ENCODE data around the gene MAP4.
"Not testable (repeated sequence)": the region's sequence is repeated elsewhere in the genome, so short reads cannot be mapped to it uniquely, and the experiment has no call there.

Gene MAP4

DNA sequence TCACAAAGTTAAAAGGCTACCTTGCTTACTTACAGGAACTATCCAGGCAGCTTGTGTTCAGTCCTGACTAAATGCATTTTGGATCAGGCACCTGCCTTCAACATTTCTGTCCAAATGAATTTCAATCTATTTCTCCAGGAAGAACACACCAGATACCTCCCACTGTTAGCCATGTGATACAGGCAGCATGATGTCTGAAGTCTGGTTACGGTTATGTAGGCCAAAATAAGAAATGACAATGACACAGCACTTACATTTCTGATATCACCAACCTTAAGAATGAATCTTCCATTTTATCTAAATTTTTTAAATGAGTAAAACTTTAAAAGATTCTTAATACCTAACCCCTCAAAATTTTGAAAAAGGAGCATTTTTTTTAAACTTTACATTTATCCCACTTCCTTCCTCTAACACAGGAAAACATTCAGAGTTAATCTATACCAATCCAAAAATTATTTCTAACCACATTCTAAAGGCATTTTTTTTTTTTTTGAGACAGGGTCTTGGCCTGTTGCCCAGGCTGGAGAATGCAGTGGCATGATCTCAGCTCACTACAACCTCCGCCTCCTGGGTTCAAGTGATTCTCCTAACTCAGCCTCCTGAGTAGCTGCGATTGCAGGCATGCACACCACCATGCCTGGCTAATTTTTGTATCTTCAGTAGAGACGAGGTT, at the start of gene MAP4:
MAP4 (minus strand) TSS at position 116 of the 673 bp plus-strand sequence. CDS start 17,556 bp downstream, outside the sequence.
- H3K36me3 Mint-ChIP-seq (ENCODE audit: low read depth): peaks cover 1% of the 10 kb centered on the region
- no peak for DNase-seq (ENCODE audit: low spot score)
- H3K4me1 Mint-ChIP-seq (ENCODE audit: low read depth): peaks cover 13% of the 10 kb centered on the region
- no peak within 1 kb of the TSS for H3K4me3 Mint-ChIP-seq
- H3K27me3 Mint-ChIP-seq (ENCODE audit: low read depth): no peaks in the 10 kb centered on the region
- no peaks in the 10 kb centered on the region for H3K9me3 Mint-ChIP-seq
- peak within 1 kb of the TSS; percentile 66 for H3K27ac Mint-ChIP-seq

DNA sequence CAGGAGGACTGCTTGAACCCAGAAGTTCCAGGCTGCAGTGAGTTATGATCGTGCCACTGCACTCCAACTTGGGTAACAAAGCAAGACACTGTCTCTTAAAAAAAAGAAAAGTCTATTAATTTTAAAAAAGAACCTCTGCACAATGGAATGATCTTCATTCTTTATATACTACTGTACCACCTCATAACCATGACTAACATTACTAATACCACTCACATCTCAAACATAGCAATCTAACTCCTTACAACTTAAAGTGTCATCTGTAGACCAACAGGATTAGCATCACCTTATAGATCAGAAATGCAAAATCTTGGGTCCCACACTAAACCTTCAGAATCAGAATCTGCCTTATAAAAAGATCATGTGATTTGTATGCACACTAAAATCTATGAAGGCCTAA, 48.8 kb upstream of the MAP4 start:
- Mint-ChIP-seq H3K27ac (no peak overlapping the region), H3K36me3 (ENCODE audit: low read depth) (peaks cover 9% of the 10 kb centered on the region), H3K4me3 (no peak overlapping the region), H3K27me3 (ENCODE audit: low read depth) (no peaks in the 10 kb centered on the region), H3K9me3 (peaks cover 4% of the 10 kb centered on the region), H3K4me1 (ENCODE audit: low read depth) (peaks cover 23% of the 10 kb centered on the region)
- no peak for DNase-seq (ENCODE audit: low spot score)

DNA sequence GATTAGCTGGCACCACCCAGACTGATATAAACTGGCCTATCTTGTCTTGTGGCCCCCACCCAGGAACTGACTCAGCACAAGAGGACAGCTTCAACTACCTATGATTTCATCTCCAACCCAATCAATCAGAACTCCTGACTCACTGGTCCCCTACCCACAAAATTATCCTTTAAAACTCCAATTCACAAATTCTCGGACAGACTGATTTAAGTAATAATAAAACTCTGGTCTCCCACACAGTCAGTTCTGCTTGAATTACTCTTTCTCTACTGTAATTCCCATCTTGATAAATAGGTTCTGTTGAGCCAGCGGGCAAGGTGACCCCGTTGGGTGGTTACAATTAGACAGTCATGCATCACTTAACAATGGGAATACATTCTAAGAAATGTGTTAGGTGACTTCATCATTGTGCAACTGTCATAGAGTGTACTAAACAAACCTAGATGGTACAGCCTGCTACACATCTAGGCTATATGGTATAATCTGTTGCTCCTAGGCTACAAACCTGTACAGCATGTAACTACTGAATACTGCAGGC, 48.1 kb upstream of the MAP4 start:
- no peak for DNase-seq (ENCODE audit: low spot score)
- Mint-ChIP-seq H3K4me1 (ENCODE audit: low read depth) (peaks cover 24% of the 10 kb centered on the region), H3K4me3 (no peak overlapping the region), H3K36me3 (ENCODE audit: low read depth) (peaks cover 11% of the 10 kb centered on the region), H3K27me3 (ENCODE audit: low read depth) (no peaks in the 10 kb centered on the region), H3K27ac (no peak overlapping the region), H3K9me3 (peaks cover 5% of the 10 kb centered on the region)

- H3K27me3 Mint-ChIP-seq (ENCODE audit: low read depth); H3K9me3 Mint-ChIP-seq; H3K4me3 Mint-ChIP-seq; DNase-seq (ENCODE audit: low spot score); H3K27ac Mint-ChIP-seq: not testable (repeated sequence)
- Mint-ChIP-seq H3K4me1 (ENCODE audit: low read depth) (peaks cover 28% of the 10 kb centered on the region), H3K36me3 (ENCODE audit: low read depth) (peaks cover 15% of the 10 kb centered on the region)
Observed at GRCh38 chr3:48061586-48061985, 45.4 kb upstream of the MAP4 start.

DNA sequence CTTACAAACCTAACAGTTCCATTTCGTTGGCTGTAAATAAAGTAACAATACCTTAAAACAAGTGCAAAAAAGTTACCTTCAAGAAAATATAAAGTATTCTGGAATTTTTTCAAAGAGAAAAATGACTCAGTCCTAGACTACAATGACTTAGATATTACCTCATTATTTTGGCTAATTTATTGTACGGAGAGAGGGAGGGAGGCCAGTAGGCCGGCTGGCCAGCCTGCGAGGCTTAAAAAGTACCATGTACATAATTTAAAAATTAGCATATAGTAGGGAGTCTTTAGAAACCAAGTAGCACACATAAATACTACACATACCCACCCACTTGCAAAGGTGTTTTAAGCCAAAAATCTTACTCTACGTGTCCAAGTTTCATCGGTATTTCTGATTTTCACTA, 41.9 kb upstream of the MAP4 start:
- Mint-ChIP-seq H3K4me3 (no peak overlapping the region), H3K9me3 (peaks cover 5% of the 10 kb centered on the region), H3K4me1 (ENCODE audit: low read depth) (peaks cover 11% of the 10 kb centered on the region), H3K27ac (no peak overlapping the region), H3K27me3 (ENCODE audit: low read depth) (no peaks in the 10 kb centered on the region), H3K36me3 (ENCODE audit: low read depth) (peaks cover 17% of the 10 kb centered on the region)
- no peak for DNase-seq (ENCODE audit: low spot score)

DNA sequence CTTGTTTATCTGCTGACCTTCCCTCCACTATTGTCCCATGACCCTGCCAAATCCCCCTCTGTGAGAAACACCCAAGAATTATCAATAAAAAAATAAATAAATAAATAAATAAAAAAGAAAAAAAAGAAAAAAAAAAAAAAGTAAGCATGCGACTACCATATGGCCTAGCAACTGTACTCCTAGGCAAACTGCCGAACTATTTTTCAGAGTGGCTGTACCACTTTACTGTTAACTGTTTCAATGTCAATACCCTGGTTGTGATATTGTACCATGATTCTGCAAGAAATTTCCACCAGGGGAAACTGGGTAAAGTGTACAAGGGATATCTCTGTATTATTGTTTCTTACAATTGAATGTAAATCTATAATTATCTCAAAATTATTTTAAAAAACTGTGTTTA, 41.3 kb upstream of the MAP4 start:
- Mint-ChIP-seq H3K9me3 (peaks cover 5% of the 10 kb centered on the region), H3K4me1 (ENCODE audit: low read depth) (peaks cover 16% of the 10 kb centered on the region), H3K27me3 (ENCODE audit: low read depth) (no peaks in the 10 kb centered on the region), H3K27ac (no peak overlapping the region), H3K36me3 (ENCODE audit: low read depth) (peaks cover 16% of the 10 kb centered on the region), H3K4me3 (no peak overlapping the region)
- no peak for DNase-seq (ENCODE audit: low spot score)

- peaks cover 10% of the 10 kb centered on the region for H3K4me1 Mint-ChIP-seq (ENCODE audit: low read depth)
- DNase-seq (ENCODE audit: low spot score): no peak
- H3K36me3 Mint-ChIP-seq (ENCODE audit: low read depth): peaks cover 16% of the 10 kb centered on the region
- H3K27me3 Mint-ChIP-seq (ENCODE audit: low read depth): no peaks in the 10 kb centered on the region
- H3K9me3 Mint-ChIP-seq: no peaks in the 10 kb centered on the region
- H3K4me3 Mint-ChIP-seq: no peak overlapping the region
- H3K27ac Mint-ChIP-seq: no peak overlapping the region
Observed at GRCh38 chr3:48047841-48048464, 31.7 kb upstream of the MAP4 start.

- Mint-ChIP-seq H3K4me3 (no peak overlapping the region), H3K27ac (no peak overlapping the region), H3K27me3 (ENCODE audit: low read depth) (no peaks in the 10 kb centered on the region), H3K9me3 (no peaks in the 10 kb centered on the region), H3K36me3 (ENCODE audit: low read depth) (peaks cover 2% of the 10 kb centered on the region), H3K4me1 (ENCODE audit: low read depth) (peaks cover 23% of the 10 kb centered on the region)
- DNase-seq (ENCODE audit: low spot score): no peak
Observed at GRCh38 chr3:48042071-48042760, 26.0 kb upstream of the MAP4 start.

GRCh38 chr3:48039487-48040190, 23.4 kb upstream of the MAP4 start:
- DNase-seq (ENCODE audit: low spot score): no peak
- Mint-ChIP-seq H3K27ac (no peak overlapping the region), H3K36me3 (ENCODE audit: low read depth) (peaks cover 1% of the 10 kb centered on the region), H3K4me1 (ENCODE audit: low read depth) (peaks cover 25% of the 10 kb centered on the region), H3K4me3 (no peak overlapping the region), H3K27me3 (ENCODE audit: low read depth) (no peaks in the 10 kb centered on the region), H3K9me3 (no peaks in the 10 kb centered on the region)

DNA sequence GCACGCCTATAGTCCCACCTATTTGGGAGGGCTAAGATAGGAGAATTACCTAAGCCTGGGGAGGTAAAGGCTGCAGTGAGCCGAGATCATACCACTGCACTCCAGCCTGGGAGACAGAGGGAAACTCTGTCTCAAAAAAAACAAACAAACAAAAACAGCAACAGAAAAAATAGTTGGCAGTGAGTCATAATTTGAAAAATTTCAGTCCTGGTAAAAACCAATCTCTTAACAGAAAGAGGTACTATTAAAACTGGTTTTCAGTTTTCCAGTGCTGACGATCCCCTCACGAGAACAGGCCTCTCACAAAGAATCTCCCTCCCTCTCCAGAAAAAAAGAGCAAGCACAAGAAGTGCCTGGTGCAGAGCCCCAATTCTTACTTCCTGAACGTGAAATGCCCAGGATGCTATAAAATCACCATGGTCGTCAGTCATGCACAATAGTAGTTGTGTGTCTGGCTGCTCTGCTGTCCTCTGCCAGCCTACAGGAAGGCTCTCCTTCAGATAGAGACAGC, 22.8 kb upstream of the MAP4 start:
- DNase-seq (ENCODE audit: low spot score): no peak
- no peak overlapping the region for H3K4me3 Mint-ChIP-seq
- no peaks in the 10 kb centered on the region for H3K9me3 Mint-ChIP-seq
- peaks cover 29% of the 10 kb centered on the region for H3K4me1 Mint-ChIP-seq (ENCODE audit: low read depth)
- H3K36me3 Mint-ChIP-seq (ENCODE audit: low read depth): peaks cover 1% of the 10 kb centered on the region
- no peaks in the 10 kb centered on the region for H3K27me3 Mint-ChIP-seq (ENCODE audit: low read depth)
- H3K27ac Mint-ChIP-seq: no peak overlapping the region

GRCh38 chr3:48034000-48034516, 17.8 kb upstream of the MAP4 start:
- peak overlapping the region; percentile 22 for H3K4me3 Mint-ChIP-seq
- no peaks in the 10 kb centered on the region for H3K9me3 Mint-ChIP-seq
- H3K4me1 Mint-ChIP-seq (ENCODE audit: low read depth): peaks cover 17% of the 10 kb centered on the region
- H3K27me3 Mint-ChIP-seq (ENCODE audit: low read depth): no peaks in the 10 kb centered on the region
- H3K36me3 Mint-ChIP-seq (ENCODE audit: low read depth): peaks cover 1% of the 10 kb centered on the region
- peak overlapping the region; percentile 73 for H3K27ac Mint-ChIP-seq
- no peak for DNase-seq (ENCODE audit: low spot score)

GRCh38 chr3:48030188-48030587, 14.0 kb upstream of the MAP4 start:
- H3K9me3 Mint-ChIP-seq: no peaks in the 10 kb centered on the region
- H3K36me3 Mint-ChIP-seq (ENCODE audit: low read depth): no peaks in the 10 kb centered on the region
- no peak for DNase-seq (ENCODE audit: low spot score)
- peaks cover 17% of the 10 kb centered on the region for H3K4me1 Mint-ChIP-seq (ENCODE audit: low read depth)
- H3K27me3 Mint-ChIP-seq (ENCODE audit: low read depth): no peaks in the 10 kb centered on the region
- H3K27ac Mint-ChIP-seq: no peak overlapping the region
- no peak overlapping the region for H3K4me3 Mint-ChIP-seq

Measured in T-helper 2 cell treated with Interferon-gamma antibody and Interleukin-4, amounts not matched to agents 5 μg/mL and 100 μg/mL, for 36 hours (primary cell).